Measurements from ENCODE around the gene SCG5.

DNA sequence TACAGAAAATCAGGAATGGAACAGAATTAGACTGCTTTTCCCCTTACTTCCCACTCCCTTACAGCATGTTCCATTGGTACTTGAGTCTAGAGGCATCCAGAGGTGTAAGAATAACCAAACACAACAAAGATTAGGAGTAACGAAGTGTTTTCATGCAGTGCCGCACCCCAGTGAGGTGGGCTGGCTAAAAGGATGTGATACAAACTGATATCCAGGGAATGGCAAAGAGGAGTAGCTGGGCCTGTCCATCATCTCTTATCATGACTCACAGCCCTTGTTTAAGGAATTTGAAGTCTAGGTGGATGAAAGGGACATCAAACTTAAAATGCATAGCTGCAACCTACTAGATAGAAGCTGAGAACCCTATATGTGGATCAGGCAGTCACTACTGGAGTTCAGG lies 16.4 kb downstream of the SCG5 start:
- TF ChIP-seq, protein P1, sequence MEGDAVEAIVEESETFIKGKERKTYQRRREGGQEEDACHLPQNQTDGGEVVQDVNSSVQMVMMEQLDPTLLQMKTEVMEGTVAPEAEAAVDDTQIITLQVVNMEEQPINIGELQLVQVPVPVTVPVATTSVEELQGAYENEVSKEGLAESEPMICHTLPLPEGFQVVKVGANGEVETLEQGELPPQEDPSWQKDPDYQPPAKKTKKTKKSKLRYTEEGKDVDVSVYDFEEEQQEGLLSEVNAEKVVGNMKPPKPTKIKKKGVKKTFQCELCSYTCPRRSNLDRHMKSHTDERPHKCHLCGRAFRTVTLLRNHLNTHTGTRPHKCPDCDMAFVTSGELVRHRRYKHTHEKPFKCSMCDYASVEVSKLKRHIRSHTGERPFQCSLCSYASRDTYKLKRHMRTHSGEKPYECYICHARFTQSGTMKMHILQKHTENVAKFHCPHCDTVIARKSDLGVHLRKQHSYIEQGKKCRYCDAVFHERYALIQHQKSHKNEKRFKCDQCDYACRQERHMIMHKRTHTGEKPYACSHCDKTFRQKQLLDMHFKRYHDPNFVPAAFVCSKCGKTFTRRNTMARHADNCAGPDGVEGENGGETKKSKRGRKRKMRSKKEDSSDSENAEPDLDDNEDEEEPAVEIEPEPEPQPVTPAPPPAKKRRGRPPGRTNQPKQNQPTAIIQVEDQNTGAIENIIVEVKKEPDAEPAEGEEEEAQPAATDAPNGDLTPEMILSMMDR (conservative IDR thresholded peaks at IDR 0.05; ENCODE audit: low read depth, low read length) = no peak
- TF ChIP-seq EZH2 (IDR thresholded peaks at IDR 0.05; ENCODE audit: low read length, unreplicated experiment) (no peak), EZH2phosphoT487 (IDR thresholded peaks at IDR 0.05; ENCODE audit: borderline replicate concordance, low read length) (no peak)

Measured in PC-3 (cell line).